Measurements from ENCODE around the gene CCZ1.
"Not testable (repeated sequence)": the region's sequence is repeated elsewhere in the genome, so short reads cannot be mapped to it uniquely, and the experiment has no call there.

DNA sequence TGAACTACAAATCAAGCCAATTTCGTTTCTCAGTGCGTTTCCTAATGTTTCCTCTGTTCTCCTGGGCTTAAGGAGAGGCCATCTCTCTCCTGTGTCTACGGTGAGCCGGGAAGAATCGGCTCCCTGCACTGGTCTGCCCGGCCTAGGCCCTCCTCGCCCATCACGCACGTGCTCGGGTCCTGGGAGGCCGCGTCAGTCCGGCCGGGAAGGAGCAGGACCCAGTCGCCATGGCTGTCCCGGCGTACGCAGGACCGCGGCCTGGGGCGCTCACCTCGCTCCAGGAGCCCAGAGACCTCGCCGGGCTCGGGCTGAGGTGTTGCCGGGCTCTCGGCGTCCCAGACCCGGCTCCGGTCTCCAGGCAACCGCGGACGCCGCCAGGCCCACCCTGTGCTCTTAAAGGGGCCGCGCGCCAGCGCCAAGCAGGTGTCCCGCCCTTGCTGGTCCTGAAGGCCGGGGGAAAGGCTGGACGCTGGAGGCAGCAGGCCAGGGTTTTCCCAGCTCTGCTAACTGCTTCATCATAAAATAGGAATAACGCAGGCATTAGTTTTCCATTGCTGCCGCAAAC, 71.9 kb downstream of the CCZ1 start, which contains the start of gene RSPH10B:
- TF ChIP-seq CTCF (conservative IDR thresholded peaks at IDR 0.05; ENCODE audit: low read depth, low read length); EZH2 (IDR thresholded peaks at IDR 0.05; ENCODE audit: borderline replicate concordance, low read depth, low read length, poor library complexity, severe bottlenecking): not testable (repeated sequence)
